ENCODE measurements around the gene ACAA2. TPM values are rescaled to one million over a fixed set of nuclear protein-coding genes. Genes with fewer than 3 reads are reported as not detected.

ACAA2 gene
- total and polyA plus RNA-seq, 8 donors, result 60.3 to 111 (median 88.1) TPM

DNA sequence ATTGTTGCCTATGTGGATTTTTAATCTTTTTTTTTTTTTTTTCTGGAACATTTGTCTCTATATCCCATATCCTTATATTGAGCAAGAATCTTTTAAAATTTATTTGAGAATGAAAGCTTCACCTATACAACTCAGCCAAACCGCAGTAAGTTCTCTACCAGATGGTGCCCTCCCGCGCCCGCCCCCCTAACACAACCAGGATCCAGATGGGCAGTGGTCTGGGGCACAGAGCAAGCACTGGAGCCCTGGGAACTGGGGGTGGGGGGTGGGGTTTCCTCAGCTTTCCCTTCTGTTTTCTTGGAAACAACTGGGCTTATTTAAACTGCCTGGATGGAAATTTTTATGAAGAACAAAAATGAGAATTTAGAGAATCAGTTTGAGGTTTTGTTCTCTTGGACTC lies 74.6 kb downstream of the ACAA2 start:
- Histone ChIP-seq H3K27me3 (no peaks in the 10 kb centered on the region), H3K27ac (no peak overlapping the region), H3K9me3 (no peaks in the 10 kb centered on the region), H3K36me3 (no peaks in the 10 kb centered on the region), H3K4me1 (no peaks in the 10 kb centered on the region), H3K4me3 (no peak overlapping the region)
- intact Hi-C loops (cut with DNase I), result no loop called here
- DNase-seq (no peak), ATAC-seq (no peak)
- TF ChIP-seq, protein P1, sequence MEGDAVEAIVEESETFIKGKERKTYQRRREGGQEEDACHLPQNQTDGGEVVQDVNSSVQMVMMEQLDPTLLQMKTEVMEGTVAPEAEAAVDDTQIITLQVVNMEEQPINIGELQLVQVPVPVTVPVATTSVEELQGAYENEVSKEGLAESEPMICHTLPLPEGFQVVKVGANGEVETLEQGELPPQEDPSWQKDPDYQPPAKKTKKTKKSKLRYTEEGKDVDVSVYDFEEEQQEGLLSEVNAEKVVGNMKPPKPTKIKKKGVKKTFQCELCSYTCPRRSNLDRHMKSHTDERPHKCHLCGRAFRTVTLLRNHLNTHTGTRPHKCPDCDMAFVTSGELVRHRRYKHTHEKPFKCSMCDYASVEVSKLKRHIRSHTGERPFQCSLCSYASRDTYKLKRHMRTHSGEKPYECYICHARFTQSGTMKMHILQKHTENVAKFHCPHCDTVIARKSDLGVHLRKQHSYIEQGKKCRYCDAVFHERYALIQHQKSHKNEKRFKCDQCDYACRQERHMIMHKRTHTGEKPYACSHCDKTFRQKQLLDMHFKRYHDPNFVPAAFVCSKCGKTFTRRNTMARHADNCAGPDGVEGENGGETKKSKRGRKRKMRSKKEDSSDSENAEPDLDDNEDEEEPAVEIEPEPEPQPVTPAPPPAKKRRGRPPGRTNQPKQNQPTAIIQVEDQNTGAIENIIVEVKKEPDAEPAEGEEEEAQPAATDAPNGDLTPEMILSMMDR (IDR thresholded peaks at IDR 0.05), result no peak

- H3K4me3 ChIP-seq, result no peak overlapping the region
- DNase-seq, result no peak
- H3K27me3 ChIP-seq, result no peaks in the 10 kb centered on the region
- no peaks in the 10 kb centered on the region for H3K36me3 ChIP-seq
- no peaks in the 10 kb centered on the region for H3K9me3 ChIP-seq
- no peak overlapping the region for H3K27ac ChIP-seq
- TF ChIP-seq, protein P1 (IDR thresholded peaks at IDR 0.05), result no peak
- H3K4me1 ChIP-seq, result peaks cover 0 to 7% of the 10 kb centered on the region in 2 donors
- ATAC-seq, result no peak
- intact Hi-C loops (cut with DNase I), result no loop called here
These were observed 78.5 kb downstream of the ACAA2 start for GRCh38 chr18:49734836-49735235.

DNA sequence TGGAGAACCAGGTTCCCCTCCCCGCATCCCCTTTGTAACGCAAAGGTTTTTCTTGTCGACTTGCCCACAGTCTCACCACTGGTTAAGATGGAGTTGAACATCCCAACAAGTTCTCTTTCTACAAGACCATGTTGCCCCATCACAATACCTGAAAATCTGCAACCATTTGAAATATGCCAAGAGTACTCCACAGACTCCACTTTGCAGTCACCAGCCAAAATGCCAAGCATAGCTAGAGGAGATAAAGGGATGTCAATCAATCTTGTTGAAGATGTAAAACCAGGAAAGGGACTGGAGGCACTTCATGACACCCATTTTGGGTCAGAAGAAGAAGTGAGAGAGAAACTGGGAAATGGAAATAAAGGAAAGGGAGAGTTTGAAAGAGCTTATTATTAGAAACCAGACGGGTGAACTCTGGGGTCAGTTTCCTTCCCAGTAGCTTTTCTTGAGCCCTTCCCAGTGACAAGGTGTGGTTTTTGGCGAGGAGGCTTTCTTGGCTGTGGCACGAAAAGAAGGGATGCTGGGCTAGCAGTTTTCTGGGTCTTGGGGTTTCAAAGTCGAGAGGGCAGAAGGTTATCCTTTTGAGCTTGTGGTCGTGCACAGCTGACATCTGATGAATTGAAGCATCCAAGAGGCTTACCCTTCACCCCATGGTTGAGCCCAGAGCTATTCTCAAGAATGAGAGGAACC lies 79.3 kb downstream of the ACAA2 start:
- TF ChIP-seq, protein P1 (IDR thresholded peaks at IDR 0.05), result no peak
- no peak for ATAC-seq
- H3K9me3 ChIP-seq, result no peaks in the 10 kb centered on the region

DNA sequence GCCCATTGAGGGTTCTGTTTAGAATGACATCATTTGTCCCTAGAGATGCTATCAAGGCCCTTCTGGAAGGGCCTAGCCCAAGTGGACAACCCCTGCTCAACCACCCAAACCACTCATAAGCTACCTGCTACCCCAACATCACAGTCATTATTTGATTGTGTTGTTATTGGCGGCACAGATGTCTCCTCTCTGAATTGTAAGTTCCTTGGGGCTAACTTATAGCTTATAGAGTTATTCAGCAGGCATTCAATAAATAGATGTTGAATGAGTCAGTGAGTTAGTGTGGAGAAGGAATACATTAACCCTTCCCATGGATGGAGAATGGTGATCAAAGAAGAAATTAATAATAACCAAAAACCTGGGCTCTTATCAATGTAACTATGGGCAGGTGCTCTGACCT lies 80.0 kb downstream of the ACAA2 start:
- DNase-seq, result no peak
- TF ChIP-seq, protein P1 (IDR thresholded peaks at IDR 0.05), result no peak
- H3K4me3 ChIP-seq, result no peak overlapping the region
- intact Hi-C loops (cut with DNase I), result no loop called here
- no peak overlapping the region for H3K27ac ChIP-seq
- H3K4me1 ChIP-seq, result peaks cover 0 to 14% of the 10 kb centered on the region in 2 donors
- no peaks in the 10 kb centered on the region for H3K9me3 ChIP-seq
- no peaks in the 10 kb centered on the region for H3K27me3 ChIP-seq
- ATAC-seq, result no peak
- no peaks in the 10 kb centered on the region for H3K36me3 ChIP-seq

More for the DNA sequence above, 79.3 kb downstream of the ACAA2 start:
- intact Hi-C loops (cut with DNase I), result no loop called here
- Histone ChIP-seq H3K36me3 (no peaks in the 10 kb centered on the region), H3K4me1 (peaks cover 0 to 14% of the 10 kb centered on the region in 2 donors), H3K27me3 (no peaks in the 10 kb centered on the region), H3K27ac (no peak overlapping the region), H3K4me3 (no peak overlapping the region)
- DNase-seq, result no peak

Data from left lung (tissue), 10 donors.